Activated T-helper 2 cell treated with anti-CD3 and anti-CD28 coated beads, Interferon-gamma antibody, Interleukin-2, Interleukin-4, amounts not matched to agents 10 μg/mL and 5 μg/mL and 100 μg/mL, durations not matched to agents 14 hours and 24 hours and 36 hours (primary cell): ENCODE data around the gene CLDN20. TPM values are rescaled to one million over a fixed set of nuclear protein-coding genes. Genes with fewer than 3 reads are reported as not detected.
A peak's percentile ranks its signal among the peaks of the same experiment; 100 is the strongest.
"Not testable (repeated sequence)": the region's sequence is repeated elsewhere in the genome, so short reads cannot be mapped to it uniquely, and the experiment has no call there.

Experiments
- DNase-seq: peaks from one replicate; pipeline ENCODE4 v3.0.0; 2021; ENCODE audit warnings: low spot score
- H3K27ac Mint-ChIP-seq: one replicate; pipeline ENCODE4 v1.8.0; 2021; ENCODE audit warnings: mixed read lengths
- H3K27me3 Mint-ChIP-seq: one replicate; pipeline ENCODE4 v1.8.0; 2021; ENCODE audit warnings: low read depth, mixed read lengths
- H3K36me3 Mint-ChIP-seq: one replicate; pipeline ENCODE4 v1.8.0; 2021; ENCODE audit warnings: low read depth, mixed read lengths
- H3K4me1 Mint-ChIP-seq: one replicate; pipeline ENCODE4 v1.8.0; 2021; ENCODE audit warnings: low read depth, mixed read lengths
- H3K4me3 Mint-ChIP-seq: one replicate; pipeline ENCODE4 v1.8.0; 2021; ENCODE audit warnings: low read depth, mild to moderate bottlenecking, moderate library complexity, mixed read lengths
- H3K9me3 Mint-ChIP-seq: one replicate; pipeline ENCODE4 v1.8.0; 2021; ENCODE audit warnings: mixed read lengths
- intact Hi-C: fragments of 100-400 bp; cut with micrococcal nuclease; formaldehyde crosslinking; loops from one replicate; pipeline ENCODE4 v1.15.1; 2023
- total RNA-seq: library from RNA; stranded (reverse); gene quantifications from 2 replicates; pipeline ENCODE4 v1.2.3, GENCODE V29; 2022

CLDN20 gene
- total RNA-seq, 1 donor from 2014 or later, result 0.21 TPM

GRCh38 chr6:155310596-155310995, 46.8 kb downstream of the CLDN20 start:
- Mint-ChIP-seq H3K9me3 (no peaks in the 10 kb centered on the region), H3K27me3 (no peaks in the 10 kb centered on the region), H3K4me1 (peaks cover 39% of the 10 kb centered on the region), H3K36me3 (peaks cover 64% of the 10 kb centered on the region), H3K4me3 (no peak overlapping the region), H3K27ac (no peak overlapping the region)
- intact Hi-C loops, result loop anchor here (5.0 to 10.0 kb wide), 4 partner anchors 313 to 1714 kb away; partner anchors contain the start of gene TIAM2
- no peak for DNase-seq

- Mint-ChIP-seq H3K9me3 (no peaks in the 10 kb centered on the region), H3K4me1 (peaks cover 39% of the 10 kb centered on the region), H3K27me3 (no peaks in the 10 kb centered on the region), H3K27ac (no peak overlapping the region), H3K36me3 (peaks cover 59% of the 10 kb centered on the region), H3K4me3 (no peak overlapping the region)
- no peak for DNase-seq
- intact Hi-C loops, result loop anchor here (5.0 to 10.0 kb wide), 4 partner anchors 314 to 1714 kb away; partner anchors contain the start of gene TIAM2
Observed at GRCh38 chr6:155311086-155311485, 47.3 kb downstream of the CLDN20 start.

DNA sequence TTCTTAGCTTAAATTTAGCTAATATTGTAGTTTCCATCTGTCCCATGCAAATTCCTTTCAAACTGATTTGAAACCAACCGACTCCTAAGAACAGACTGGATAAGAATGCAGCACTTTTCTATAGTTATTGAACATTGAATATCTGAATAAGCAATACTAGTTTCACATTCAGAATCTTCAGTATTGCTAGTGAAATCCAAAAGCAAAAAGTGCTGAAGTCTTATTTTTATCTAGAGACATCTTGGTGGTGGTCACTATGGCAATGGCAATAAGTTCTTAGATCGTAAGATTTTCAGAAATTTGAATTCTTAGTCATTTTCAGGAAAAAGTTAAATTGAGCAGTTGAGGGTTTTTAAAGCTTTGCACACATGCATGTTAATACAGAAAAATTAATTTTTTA, 47.8 kb downstream of the CLDN20 start:
- no peak for DNase-seq
- Mint-ChIP-seq H3K27me3 (no peaks in the 10 kb centered on the region), H3K36me3 (peaks cover 54% of the 10 kb centered on the region), H3K9me3 (no peaks in the 10 kb centered on the region), H3K4me1 (peaks cover 42% of the 10 kb centered on the region), H3K27ac (no peak overlapping the region), H3K4me3 (no peak overlapping the region)
- intact Hi-C loops, result loop anchor here (5.0 to 10.0 kb wide), 4 partner anchors 314 to 1713 kb away; partner anchors contain the start of gene TIAM2

DNA sequence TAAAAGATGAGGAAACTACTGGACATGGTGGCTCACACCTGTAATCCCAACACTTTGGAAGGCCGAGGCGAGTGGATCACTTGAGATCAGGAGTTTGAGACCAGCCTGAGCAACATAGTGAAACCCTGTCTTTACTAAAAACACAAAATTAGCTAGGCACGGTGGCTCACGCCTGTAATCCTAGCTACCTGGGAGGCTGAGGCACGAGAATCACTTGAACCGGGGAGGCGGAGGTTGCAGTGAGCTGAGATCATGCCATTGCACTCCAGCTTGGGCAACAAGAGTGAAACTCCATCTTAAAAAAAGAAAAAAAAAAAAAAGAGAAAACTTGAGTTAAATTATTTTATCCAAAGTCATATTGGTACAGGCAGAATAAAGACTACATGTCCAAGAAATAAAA, 49.1 kb downstream of the CLDN20 start:
- DNase-seq, H3K27me3 Mint-ChIP-seq, H3K9me3 Mint-ChIP-seq: not testable (repeated sequence)
- Mint-ChIP-seq H3K36me3 (peaks cover 42% of the 10 kb centered on the region), H3K27ac (peak overlapping the region; percentile 42), H3K4me3 (peak overlapping the region; percentile 96), H3K4me1 (peaks cover 37% of the 10 kb centered on the region)
- intact Hi-C loops, result loop anchor here (5.0 to 10.0 kb wide), 4 partner anchors 316 to 1712 kb away; partner anchors contain the start of gene TIAM2

DNA sequence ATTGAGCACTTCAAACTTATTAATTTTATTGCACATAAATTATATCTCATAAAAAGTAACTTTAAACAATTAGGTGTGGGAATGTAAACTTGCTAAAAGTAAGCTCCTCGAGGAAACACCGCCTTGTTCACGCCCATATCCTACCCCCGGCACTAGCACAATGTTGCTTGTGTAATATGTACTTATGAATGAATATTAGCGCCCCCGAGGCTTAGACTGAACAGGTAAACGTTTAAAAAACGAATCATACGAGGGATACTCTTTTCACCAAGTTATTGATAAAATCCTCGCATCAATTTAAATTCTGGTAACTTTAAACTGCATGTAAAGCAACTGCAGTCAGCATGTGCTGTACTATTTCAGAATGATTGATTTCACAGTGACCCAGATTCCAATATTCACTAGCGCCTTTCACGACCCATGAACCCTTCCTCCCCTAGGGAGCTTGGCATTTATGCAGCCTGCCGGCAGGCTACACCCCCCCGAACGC, 49.8 kb downstream of the CLDN20 start:
- Mint-ChIP-seq H3K27me3 (no peaks in the 10 kb centered on the region), H3K4me3 (peak overlapping the region; percentile 96), H3K36me3 (peaks cover 38% of the 10 kb centered on the region), H3K27ac (peak overlapping the region; percentile 93), H3K4me1 (peaks cover 34% of the 10 kb centered on the region), H3K9me3 (no peaks in the 10 kb centered on the region)
- no peak for DNase-seq
- intact Hi-C loops, result loop anchor here (1.0 to 10.0 kb wide), 10 partner anchors 89 to 1711 kb away; partner anchors contain the start of genes ARID1B, SCAF8 and TIAM2

DNA sequence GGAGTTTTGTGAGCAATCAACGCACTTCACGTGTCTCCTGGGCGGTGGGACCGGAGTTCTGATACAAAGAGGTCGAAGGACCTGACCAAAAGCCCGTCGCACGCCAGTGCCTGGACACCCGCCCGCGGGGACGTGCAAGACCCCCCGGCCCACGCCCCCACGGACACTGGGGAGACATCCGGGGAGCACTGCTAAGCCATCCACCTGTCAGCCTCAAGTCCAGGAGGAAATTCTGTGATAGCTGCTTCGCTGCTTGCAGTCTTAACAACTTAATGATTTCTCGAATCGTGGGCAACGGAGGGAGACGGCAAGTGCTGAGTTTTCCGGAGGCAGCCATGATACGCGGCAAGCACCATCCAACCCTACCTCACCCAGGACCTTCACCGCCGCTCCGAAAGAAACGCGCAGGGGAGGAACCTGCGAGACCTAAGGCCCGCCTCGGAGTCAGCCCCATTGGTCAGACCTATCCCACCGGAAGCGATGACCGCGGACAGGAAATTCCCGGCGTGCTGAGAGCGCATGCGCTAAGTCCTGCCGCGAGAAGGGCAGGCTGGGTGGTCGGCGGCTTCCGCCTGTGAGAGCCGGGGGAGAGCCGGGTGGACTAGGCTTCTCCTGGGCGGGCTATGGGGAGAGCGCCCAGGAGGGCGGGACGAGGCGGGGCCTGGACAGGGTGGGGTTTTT, 50.4 kb downstream of the CLDN20 start, which contains the start of gene TFB1M:
Gene TFB1M, minus strand, starts transcription at position 393 of the 681 bp plus-strand sequence. Its CDS starts 56 bp downstream, at position 337.
- intact Hi-C loops, result loop anchor here (1.0 to 10.0 kb wide), 10 partner anchors 90 to 1711 kb away; partner anchors contain the start of genes ARID1B, SCAF8 and TIAM2
- Mint-ChIP-seq H3K27ac (peak within 1 kb of the TSS; percentile 93), H3K4me1 (peaks cover 36% of the 10 kb centered on the region), H3K9me3 (no peaks in the 10 kb centered on the region), H3K27me3 (no peaks in the 10 kb centered on the region), H3K36me3 (peaks cover 35% of the 10 kb centered on the region), H3K4me3 (peak within 1 kb of the TSS; percentile 96)
- DNase-seq, result peak; percentile 99

DNA sequence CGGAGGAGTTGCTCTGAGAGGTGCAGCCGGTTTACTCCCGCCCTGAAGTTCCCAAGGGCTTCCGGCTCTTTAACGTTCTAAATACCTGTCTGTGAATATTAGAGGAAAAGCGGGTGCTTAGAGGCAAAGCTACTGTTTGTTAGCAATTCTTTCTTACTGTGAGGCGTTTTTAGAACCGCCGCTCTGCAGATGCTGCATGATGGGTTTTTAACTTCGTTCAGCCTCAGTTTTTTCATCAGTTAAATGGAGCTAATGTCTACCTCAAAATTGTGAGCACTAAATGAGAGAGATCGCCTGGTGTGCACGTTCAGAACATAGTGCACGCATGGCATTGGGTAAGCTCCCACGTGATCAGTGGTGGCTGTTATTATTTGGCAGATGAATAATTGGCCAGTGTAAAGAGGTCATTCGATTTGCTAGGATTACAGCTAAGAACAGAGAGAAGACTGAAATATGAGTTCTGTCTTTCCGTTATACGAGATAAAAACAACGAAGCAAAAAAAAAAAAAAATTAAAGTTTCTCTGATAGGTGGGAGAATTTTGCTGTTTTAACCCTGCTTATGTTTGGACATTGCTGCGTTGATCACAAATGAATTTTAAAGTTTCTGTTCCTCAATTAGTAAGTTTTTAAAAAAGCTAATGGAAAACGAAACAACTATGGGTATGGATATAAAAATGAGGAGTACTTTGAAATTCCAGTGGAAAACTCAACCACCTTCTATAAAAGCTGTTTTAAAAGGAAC, 51.1 kb downstream of the CLDN20 start:
- no peak for DNase-seq
- Mint-ChIP-seq H3K9me3 (peaks cover 4% of the 10 kb centered on the region), H3K36me3 (peaks cover 33% of the 10 kb centered on the region), H3K27ac (peak overlapping the region; percentile 93), H3K4me3 (peak overlapping the region; percentile 96), H3K4me1 (peaks cover 36% of the 10 kb centered on the region), H3K27me3 (no peaks in the 10 kb centered on the region)
- intact Hi-C loops, result loop anchor here (1.0 to 10.0 kb wide), 10 partner anchors 91 to 1710 kb away; partner anchors contain the start of genes ARID1B, SCAF8 and TIAM2

DNA sequence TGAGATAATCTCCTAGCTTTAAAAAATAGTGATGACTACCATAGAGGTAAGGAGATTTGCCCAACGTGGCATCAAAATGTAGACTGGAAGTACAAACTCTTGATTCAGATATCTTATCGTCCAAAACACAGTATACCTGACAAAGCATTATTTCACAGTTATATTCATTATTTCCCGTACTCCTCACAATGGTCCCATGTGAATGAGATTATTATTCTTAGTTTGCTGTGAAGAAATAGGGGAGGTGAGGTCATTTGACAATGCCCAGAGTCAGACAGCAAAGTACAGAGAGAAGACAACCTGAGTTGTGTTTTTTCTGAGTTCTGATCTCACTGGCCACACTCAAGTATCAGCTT, 51.7 kb downstream of the CLDN20 start:
- no peaks in the 10 kb centered on the region for H3K27me3 Mint-ChIP-seq

DNA sequence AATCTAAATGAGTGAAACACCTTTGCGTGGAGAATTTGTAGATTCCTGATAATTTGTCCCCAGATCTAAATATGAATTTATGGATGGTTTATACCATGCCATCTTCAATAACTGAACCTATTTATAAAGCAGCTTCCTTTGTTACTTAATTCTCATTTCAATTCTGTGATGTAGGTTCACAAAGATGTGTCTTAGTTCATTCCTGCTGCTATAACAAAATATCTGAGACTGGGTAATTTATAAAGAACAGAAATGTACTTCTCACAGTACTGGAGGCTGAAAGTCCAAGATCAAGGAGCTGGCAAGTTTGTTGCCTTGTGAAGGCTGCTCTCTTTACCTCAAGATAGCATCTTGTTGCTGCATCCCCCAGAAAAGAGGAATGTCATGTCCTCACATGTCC, 52.6 kb downstream of the CLDN20 start:
- DNase-seq, result no peak
- H3K4me3 Mint-ChIP-seq, result no peak overlapping the region
- no peaks in the 10 kb centered on the region for H3K27me3 Mint-ChIP-seq
- intact Hi-C loops, result loop anchor here (10.0 kb wide), 3 partner anchors 712 to 1708 kb away; no protein-coding TSS in a partner anchor
- peaks cover 30% of the 10 kb centered on the region for H3K4me1 Mint-ChIP-seq
- H3K36me3 Mint-ChIP-seq, result peaks cover 22% of the 10 kb centered on the region
- H3K9me3 Mint-ChIP-seq, result peaks cover 4% of the 10 kb centered on the region
- no peak overlapping the region for H3K27ac Mint-ChIP-seq

More for the DNA sequence above, 51.7 kb downstream of the CLDN20 start:
- Mint-ChIP-seq H3K36me3 (peaks cover 29% of the 10 kb centered on the region), H3K9me3 (peaks cover 4% of the 10 kb centered on the region), H3K4me3 (peak overlapping the region; percentile 96), H3K27ac (peak overlapping the region; percentile 93), H3K4me1 (peaks cover 34% of the 10 kb centered on the region)
- intact Hi-C loops, result loop anchor here (2.0 to 10.0 kb wide), 4 partner anchors 711 to 1709 kb away; partner anchors contain the start of gene ARID1B
- DNase-seq, result no peak

- no peak for DNase-seq
- Mint-ChIP-seq H3K27ac (no peak overlapping the region), H3K36me3 (peaks cover 15% of the 10 kb centered on the region), H3K9me3 (peaks cover 4% of the 10 kb centered on the region), H3K27me3 (no peaks in the 10 kb centered on the region), H3K4me1 (peaks cover 24% of the 10 kb centered on the region), H3K4me3 (no peak overlapping the region)
- intact Hi-C loops, result loop anchor here (10.0 kb wide), 3 partner anchors 712 to 1708 kb away; no protein-coding TSS in a partner anchor
Observed at GRCh38 chr6:155317186-155317585, 53.4 kb downstream of the CLDN20 start.

GRCh38 chr6:155319902-155320301, 56.1 kb downstream of the CLDN20 start:
- Mint-ChIP-seq H3K27me3 (no peaks in the 10 kb centered on the region), H3K9me3 (peaks cover 4% of the 10 kb centered on the region), H3K4me1 (peaks cover 13% of the 10 kb centered on the region), H3K36me3 (no peaks in the 10 kb centered on the region), H3K4me3 (no peak overlapping the region), H3K27ac (no peak overlapping the region)
- no peak for DNase-seq
- intact Hi-C loops, result loop anchor here (10.0 kb wide), 3 partner anchors 715 to 1705 kb away; no protein-coding TSS in a partner anchor

- intact Hi-C loops, result no loop called here
- H3K36me3 Mint-ChIP-seq, result no peaks in the 10 kb centered on the region
- no peak for DNase-seq
- no peak overlapping the region for H3K27ac Mint-ChIP-seq
- H3K9me3 Mint-ChIP-seq, result peaks cover 4% of the 10 kb centered on the region
- no peak overlapping the region for H3K4me3 Mint-ChIP-seq
- H3K27me3 Mint-ChIP-seq, result no peaks in the 10 kb centered on the region
- H3K4me1 Mint-ChIP-seq, result peaks cover 13% of the 10 kb centered on the region
Observed at GRCh38 chr6:155324172-155324571, 60.4 kb downstream of the CLDN20 start.
